Renal cortical epithelial cell (primary cell): Measurements from ENCODE around the gene SLC39A8. TPM values are rescaled to one million over a fixed set of nuclear protein-coding genes. Genes with fewer than 3 reads are reported as not detected.

ENCODE experiments used
- DNase-seq: peaks from one replicate; pipeline ENCODE4 v3.0.0-alpha.2; 2011; ENCODE audit warnings: low read depth
- total RNA-seq: library from RNA; depleted of rRNA; stranded (reverse); fragments of >200 nt; gene quantifications from 2 replicates; pipeline ENCODE4 v1.2.3, GENCODE V29; 2014

Gene SLC39A8
- total RNA-seq, 1 donor from 2014 or later, result 23.7 TPM

DNA sequence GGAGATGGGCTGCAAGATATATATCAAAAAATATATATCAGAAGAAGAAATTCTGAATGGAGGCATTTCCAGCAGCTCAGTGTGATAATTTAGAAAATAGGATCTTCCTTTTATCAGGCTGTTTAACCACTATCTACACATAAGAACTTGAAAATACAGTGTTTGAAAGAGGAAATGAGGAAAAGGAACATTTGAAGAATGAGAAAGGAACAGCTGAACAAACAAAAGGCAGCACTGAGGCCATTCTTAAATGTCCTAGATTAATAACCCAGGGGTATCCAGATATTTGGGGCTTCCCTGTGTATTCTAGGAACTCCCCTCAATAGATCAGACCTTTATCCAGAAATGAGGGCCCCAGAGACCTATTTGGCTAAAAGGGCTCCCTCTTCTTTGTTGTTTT lies 4.1 kb downstream of the SLC39A8 start:
- no peak for DNase-seq

DNA sequence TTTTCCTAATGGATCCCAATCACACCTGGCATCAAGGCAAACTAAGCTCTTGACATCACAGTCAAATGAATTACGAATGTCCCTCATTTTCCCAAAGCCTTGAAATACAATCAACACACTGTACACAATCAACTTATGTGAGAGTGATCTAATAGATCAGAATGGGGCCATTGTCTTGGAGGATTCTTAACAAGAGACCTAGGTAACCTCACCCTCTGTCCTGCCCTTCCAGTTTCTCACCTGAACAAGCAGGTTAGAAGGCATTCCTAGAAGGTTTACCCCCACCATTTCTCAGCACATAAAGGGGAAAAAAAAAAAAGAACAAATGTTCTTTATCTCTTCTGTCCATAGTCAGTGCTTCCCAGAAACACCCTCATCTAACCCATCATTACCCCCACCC lies 6.3 kb downstream of the SLC39A8 start:
- no peak for DNase-seq

DNA sequence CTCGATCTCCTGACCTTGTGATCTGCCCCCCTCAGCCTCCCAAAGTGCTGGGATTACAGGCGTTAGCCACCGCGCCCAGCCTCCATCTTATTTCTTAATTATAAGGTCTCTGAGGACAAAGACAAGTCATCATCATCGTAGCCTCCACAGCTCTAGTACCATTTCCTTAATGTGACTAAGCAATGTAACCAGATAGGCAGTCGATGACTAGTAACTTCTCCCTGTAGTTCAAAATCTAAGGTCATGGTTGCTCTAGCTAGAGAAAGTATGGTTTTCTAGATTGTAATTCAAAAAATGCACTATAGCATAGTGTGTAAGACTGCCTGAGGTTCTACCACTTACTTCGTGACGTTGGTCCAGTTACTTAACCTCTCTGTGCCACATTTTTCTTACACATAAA lies 6.9 kb downstream of the SLC39A8 start:
- DNase-seq, result no peak

DNA sequence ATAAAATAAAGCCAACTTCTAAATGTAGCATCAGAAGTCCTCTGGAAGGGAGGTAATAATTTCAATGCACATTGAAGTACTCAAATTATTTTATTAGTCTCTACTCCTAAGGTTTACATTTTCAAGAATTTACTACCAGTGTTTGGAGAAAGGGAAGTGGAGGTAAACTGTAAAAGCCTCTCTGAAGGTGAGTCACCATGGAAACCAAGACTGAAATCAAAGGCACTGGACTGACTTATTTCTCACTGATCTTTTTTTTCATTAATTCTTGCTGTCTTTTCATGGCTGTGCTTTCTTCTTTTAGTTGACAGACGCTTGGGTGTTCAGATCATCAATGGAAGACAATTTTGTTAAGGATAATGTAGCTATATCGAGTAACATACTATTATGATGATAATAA lies 9.7 kb downstream of the SLC39A8 start:
- DNase-seq, result no peak

DNA sequence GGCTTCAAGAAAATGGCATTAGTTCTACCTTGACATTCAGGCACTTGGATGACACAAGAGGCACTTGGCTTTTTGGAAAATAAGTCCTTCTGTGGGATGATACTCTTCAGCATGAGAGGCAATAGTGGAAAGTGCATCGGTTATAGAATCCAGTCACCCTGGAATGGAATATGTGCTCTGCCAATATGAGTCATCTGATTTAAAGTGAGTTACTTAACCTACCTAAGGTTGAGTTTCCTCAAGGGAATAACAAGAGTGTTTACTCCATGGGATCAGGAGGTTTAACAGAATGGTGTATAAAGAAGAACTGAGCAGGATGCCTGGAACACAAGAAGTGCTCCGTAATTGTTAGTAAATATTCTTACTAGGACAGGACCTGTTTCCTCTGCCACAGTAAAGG lies 10.7 kb downstream of the SLC39A8 start:
- peak; percentile 49 for DNase-seq

DNA sequence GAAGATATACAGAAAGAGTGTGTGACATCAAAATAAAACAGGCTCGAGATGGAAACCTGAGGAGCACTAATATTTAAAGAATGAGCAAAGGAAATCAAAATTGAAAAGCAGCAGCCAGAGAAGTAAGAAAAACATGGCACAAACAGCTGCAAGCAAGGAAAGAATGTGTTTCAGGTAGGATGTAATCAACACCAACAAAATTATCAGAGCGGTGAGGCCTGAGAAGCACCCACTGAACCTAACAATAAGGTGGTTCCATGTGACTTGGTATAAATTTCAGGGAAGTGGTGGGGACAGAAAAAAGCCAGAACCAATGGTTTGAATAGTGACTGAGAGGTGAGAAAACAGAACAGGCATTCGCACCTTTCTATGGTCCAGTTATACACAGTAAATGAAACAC lies 11.5 kb downstream of the SLC39A8 start:
- no peak for DNase-seq

DNA sequence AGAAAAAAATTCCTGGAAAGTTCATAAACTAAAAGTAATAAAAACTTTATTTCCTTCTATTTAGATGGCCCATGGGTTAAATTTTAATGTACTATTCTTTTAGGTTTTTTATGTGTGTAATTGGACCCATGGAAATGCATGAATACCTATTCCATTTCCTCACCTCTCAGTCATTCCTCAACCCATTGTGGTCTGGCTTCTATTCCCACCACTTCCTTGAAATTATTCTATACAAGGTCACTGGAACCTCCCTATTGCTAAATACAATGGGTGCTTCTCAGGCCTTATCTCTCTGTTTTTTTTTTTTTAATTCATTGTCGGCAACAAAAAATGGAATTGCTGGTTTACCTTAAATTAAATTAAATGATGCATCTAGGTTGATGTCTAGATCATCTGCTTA lies 17.2 kb downstream of the SLC39A8 start:
- peak; percentile 85 for DNase-seq

DNA sequence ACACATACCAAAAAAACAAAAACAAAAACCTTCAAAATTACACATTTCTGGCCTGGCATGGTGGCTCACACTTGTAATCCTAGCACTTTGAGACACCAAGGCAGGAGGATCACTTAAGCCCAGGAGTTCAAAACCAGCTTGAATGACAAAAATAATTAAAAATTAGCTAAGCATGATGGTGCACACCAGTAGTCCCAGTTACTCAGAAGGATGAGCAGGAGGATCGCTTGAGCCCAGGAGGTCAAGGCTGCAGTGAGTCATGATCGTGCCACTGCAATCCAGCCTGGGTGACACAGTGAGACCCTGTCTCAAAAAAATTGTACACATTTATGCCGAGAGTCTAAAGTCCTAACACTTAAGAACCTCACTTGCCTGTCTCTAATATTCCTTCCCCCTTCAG lies 18.3 kb downstream of the SLC39A8 start:
- DNase-seq, result peak; percentile 66

DNA sequence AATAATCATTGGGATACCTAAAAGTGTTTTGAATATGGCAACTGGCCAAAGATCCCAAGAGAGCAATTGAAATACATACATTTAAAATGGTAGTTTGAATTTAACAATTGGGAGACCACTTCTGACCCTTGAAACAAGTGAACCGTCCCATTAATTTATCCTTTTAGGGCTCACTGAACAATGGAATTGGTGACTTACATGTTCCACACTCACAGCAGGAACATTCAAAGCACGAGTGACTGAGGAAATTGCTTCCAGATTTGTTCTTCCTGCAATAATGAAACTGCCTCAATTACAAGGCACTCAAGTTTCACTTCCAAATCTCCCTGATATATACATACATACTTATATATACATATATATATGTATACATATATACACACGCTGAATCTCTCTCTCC lies 20.6 kb downstream of the SLC39A8 start:
- DNase-seq, result peak; percentile 53

DNA sequence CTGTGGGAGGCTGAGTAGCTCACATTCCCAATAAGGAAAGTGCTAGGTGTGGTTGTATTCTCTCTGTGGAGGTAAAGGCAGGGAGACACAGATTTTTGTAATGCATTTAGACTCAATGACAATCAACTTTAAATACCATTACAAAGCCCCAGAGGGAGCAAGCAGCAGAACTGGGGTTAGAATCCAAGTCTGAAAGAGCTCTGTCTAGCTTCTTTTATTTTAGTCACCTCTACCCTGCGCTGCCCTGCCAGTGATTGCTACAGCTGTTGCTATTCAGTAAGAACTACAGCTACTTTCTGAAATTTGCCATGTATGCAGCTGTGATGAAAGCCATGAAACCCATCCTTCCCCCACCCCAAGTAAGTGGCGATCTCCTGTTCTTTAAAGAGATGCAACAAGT lies 22.5 kb downstream of the SLC39A8 start:
- DNase-seq, result no peak

DNA sequence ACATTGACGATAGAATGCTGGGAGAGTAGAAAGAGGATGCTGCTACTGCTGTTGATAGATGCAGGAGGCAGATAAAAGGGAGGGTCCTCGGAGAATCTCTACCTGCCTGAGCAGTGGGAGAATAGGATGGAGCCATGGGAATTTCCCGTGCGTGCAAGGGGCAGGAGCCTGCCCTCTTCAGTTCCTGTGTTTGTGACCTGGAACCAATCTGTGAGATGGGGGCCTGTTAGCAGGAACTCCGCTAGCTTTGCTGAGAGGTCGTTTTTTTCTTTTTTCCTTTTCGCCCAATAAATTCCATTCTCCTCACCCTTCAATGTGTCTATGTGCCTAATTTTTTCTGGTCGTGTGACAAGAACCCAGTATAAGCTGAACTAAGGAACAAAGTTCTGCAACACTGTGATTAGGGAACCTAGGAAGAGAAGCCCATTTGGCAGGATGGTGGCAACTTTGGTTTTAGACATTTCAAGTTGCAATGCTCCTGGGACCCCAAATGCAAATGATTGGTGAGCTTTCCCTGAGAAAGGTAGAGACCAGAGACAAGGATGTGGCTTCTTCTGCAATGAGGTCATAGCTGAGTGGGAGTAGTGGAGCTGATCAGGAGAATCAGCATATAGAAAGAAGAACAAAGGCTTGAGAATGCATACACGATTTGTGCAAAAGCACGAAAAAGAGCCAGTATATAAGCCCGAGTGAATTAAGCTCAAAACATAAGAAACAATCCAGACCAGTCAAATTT lies 23.9 kb downstream of the SLC39A8 start:
- no peak for DNase-seq

DNA sequence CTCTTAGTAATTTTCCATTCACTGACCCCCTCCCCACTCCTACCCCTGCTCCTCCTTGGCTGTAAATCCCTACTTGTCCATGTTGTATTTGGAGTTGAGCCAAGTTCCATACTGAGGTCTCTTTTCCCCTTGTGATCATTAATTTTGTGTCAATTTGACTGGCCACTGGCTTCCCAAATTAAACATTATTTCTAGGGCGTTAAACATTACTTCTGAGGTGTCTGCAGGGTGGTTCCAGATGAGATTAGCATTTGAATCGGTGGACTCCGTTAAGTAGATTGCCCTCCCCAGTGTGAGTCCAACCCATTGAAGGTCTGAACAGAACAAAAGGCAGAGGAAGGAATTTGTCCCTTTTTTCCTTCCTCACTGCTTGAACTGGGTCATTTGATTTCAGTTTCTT lies 25.7 kb downstream of the SLC39A8 start:
- DNase-seq, result no peak

DNA sequence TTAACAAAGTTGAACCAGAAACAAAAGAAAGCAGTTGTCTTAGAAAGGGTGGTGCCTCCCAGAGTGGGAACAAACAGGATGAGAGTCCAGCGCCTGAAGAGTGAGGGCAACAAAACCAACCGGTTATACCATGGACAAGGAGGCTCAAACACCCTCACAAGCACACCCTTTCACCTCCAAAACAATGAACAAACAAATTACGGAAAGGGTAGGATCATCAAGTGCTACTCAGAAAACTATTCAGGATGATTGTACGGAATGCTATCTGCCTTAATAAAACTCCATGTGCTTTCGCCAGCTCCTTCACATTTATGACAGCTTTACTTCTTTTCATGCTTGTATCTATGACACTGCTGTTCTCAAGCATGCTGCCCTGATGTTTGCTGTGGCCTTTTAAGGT lies 26.8 kb downstream of the SLC39A8 start:
- DNase-seq, result no peak

DNA sequence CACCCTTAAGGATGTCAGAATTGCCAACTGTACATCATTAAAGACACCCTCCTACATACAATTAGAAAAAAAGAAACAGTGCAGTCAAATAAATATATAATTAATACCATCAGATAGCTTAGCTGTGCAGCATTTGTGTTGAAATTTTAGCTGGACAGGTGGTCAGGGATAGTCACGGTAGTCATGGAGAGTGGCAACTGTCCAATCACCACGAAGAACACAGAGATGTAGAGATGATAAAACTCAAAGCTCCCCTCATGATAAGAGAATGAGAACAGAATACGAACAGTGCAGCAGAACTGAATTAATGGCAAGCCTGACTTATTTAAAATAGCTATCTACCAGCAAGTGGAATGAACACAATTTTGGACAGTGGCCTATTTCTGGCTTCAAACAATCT lies 27.2 kb downstream of the SLC39A8 start:
- no peak for DNase-seq

DNA sequence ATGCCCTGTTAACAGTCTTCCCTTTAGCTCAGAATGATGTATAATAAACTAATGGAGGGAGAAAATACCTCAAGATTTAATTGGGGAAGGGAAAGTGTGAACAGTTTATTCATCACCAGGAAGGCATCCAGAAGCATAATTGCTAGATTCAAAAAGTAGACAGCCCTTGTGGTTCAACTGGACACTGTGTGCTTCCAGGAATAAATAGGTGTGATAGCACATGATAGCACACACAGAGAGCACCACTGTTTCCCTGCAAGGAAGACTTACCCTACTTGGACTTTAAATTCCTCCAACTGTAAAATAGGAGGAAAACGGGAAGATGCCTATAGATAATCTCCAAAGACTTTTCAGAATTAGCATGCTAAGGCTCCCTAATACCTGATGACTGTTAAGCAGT lies 27.8 kb downstream of the SLC39A8 start:
- no peak for DNase-seq

DNA sequence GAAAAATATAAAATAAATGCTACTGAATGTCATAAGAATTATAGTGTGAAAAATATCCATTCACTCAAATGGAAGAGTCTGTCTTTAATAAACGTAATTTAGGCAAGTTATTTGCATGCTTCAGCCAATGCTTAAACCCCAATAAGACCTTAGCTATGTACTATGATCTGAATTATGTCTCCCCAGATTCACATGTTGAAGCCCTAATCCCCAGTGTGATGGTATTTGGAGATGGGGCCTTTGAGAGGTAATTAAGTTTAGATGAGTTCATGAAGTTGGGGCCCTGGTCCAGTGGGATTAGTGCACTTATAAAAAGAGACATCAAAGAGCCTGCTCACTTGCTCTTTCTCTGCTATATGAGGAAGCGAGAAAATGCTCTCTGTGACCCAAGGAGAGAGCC lies 28.7 kb downstream of the SLC39A8 start:
- no peak for DNase-seq

DNA sequence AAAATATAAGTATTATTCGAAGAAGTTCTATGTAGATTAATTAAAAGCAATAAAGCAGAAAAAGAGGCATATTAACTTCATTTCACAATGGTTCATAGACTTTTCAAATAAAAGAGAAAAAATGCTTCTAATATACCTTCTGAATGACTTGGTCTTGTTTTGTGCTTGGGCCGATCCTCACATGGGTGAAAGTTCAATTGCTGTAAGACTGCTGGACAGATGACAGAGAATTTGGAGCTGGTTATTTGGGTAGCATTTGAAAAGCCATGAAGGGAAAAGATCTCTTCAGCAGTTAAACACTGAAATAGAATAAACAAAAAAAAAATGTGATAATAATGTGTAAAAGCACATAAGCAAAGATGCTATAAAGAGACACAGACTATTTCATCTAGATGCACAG lies 29.8 kb downstream of the SLC39A8 start:
- DNase-seq, result no peak

DNA sequence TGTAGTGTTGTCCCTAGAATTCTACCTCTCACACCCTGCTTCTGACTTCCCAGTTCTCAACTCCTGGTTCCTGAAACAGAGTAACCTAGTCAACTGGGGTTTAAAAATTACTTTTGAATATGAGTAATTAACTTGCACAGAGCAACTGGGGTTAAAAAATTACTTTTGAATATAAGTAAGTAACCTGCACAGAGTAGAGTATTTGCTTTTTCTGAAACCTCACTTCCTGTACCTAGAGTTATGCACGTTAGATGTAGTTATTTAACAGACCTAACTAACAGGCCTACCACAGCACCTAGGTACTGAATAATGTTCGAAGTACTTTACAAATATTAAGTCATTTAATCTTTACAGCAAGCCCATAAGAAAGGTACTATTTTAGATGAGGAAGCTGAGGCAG lies 32.9 kb downstream of the SLC39A8 start:
- DNase-seq, result no peak

DNA sequence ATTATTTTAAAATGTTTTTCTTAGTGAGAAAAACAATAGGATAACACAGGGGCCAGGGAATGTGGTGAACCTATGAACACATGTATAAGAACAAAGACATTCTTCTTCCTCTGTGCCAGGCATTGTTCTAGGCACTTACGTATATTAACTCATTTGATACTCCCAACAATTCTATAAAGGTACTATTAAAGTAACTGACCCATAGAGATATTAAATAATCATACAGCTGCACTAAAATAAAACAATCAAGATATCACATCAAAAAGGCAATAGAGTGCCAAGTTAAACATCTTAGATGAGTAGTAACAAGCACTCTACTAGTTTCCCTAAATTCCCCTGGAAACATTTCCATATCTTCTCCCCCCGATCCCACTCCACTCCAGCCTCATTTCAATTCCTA lies 33.4 kb downstream of the SLC39A8 start:
- DNase-seq, result no peak

DNA sequence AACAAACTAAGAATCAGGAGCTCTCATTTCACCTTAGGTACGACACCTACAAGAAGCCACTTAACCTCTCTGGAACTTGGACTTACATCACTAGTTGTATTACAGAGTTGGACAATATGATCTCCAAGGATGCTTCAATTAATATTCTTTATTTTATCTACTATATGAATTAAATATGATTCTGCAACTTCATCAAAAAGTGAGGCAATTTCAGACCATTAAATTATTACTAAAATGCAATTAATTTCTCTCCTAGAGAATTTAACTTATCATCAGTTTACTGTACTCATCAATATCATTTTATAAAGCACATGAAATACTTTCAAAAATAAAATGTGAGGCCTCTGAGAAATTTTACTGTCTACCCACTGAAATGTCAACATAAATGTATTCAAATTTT lies 33.9 kb downstream of the SLC39A8 start:
- DNase-seq, result no peak

DNA sequence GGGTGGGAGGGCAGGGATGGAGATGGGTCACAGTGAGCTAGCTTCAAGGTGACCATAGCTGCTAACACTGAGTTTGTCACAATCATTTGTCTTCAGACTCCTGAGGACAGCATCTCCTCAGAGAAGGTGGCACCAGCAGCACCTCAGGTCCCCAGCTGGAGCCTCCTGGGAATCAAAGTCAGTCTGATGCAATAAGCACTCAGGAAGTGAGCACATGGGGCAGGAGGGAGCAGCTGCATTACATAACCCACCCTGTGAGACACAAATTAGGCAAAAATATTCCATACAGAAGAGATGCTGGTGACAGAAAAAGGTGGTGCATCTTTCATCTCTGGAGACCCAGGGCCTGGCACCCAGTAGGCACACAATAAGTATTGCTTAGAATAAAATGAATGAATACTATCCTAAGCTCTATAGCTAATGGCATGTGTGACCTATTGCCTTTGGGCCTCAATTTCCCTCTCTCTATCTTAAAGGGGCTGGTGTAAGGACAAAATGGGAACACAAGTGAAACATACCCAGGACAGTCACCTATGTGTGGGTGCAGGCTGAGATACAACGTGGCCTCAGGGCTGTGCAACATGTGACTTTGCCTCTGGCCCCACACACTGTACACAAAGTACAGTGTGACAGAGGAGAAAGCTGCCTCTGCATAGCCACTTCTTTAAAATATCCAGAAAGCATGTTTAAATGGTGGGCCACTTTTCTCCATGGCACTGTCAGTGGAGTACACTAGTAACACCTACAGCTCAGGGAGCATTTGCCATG lies 37.1 kb downstream of the SLC39A8 start:
- DNase-seq, result peak; percentile 19

DNA sequence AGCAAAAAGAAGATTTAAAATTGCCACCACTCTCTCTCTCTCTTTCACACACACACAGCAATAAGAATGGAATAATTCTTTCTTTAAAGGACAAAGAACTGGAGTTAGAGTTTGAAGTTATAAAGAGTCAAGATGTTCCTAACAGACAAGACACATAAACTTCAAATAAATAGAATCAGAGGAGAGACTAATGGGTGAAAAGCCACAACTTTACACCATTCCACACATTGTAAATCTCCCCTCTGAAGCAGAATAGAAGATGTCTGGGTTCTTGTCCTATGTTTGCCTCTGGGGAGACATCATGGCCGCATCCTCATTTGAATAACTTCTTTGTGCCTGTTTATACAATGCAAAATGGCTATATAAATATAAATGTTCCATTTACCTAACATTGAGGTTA lies 39.6 kb downstream of the SLC39A8 start:
- no peak for DNase-seq

DNA sequence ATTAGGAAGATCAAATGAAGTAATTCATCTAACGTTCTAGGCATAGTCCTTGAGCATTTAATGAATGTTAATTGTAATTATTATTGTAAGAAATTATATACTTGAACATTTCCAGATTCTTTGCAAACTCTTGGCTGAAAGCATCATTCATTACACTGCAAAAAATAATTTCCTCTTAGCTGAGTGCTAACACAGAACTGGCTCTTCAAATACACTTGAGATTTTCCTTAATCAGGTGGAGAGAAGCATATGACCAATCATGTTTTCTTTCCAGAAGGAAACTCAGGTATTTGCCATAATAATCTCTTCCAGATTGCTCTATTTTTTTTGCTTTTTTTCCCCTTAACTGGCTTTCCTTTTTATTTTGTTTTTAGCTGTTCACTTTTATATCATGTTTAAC lies 42.5 kb downstream of the SLC39A8 start:
- no peak for DNase-seq

DNA sequence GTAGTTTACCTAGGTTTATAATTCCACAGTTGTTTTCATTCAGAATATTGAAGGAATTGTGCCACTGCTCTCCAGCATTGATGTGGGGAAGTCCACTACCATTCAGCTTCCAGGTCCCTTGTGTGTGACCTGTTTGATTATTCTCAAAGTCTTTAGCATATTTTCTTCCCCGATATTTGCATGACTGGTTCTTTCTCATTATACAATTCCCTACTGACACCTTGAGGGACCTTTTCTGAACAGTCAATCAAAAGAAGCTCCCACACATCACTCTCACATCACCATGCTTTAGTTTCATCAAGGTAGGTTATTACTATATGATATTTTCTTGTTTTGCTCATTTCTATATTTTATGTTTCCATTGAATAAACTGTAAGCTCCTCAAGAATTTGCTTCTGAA lies 44.1 kb downstream of the SLC39A8 start:
- DNase-seq, result no peak
